Vagina (tissue), 2 donors: ENCODE results near the gene TNK1. TPM values are rescaled to one million over a fixed set of nuclear protein-coding genes. Genes with fewer than 3 reads are reported as not detected.

Experiments used
- DNase-seq, 2 donors: peaks; one replicate each; pipeline ENCODE4 v3.0.0-alpha.2; 2017; ENCODE audit errors: extremely low spot score in 2 of 2
- H3K27ac ChIP-seq: fragments of 200-600 bp; sonication (generic); one replicate; pipeline ENCODE4 v1.5.1; 2019
- H3K27me3 ChIP-seq: fragments of 200-600 bp; sonication (generic); one replicate; pipeline ENCODE4 v1.5.1; 2019
- H3K36me3 ChIP-seq, 2 donors: fragments of 200-600 bp; sonication (generic); one replicate each; pipeline ENCODE4 v1.5.1; 2017 to 2019
- H3K4me1 ChIP-seq: fragments of 200-600 bp; sonication (generic); one replicate; pipeline ENCODE4 v1.5.1; 2019
- H3K4me3 ChIP-seq, 2 donors: fragments of 200-600 bp; sonication (generic); 1 replicate in 1 of 2; 2 replicates in 1 of 2; pipeline ENCODE4 v1.5.1; 2016 to 2019
- H3K9me3 ChIP-seq: fragments of 200-600 bp; sonication (generic); one replicate; pipeline ENCODE4 v1.5.1; 2019
- CTCF ChIP-seq, 3 experiments: fragments of 450-650 bp in 2 of 3; fragments of 200-600 bp in 1 of 3; sonication (generic) in 1 of 3; IDR thresholded peaks; one replicate each; pipeline ENCODE4 v1.5.1; 2017 to 2019; ENCODE audit warnings: antibody characterized with exemption in 3 of 3, mild to moderate bottlenecking in 2 of 3, moderate library complexity in 2 of 3
- POLR2A ChIP-seq, 2 donors: fragments of 450-650 bp; IDR thresholded peaks; one replicate each; pipeline ENCODE4 v1.6.1; 2017; ENCODE audit warnings: antibody characterized with exemption in 2 of 2, mild to moderate bottlenecking in 2 of 2, moderate library complexity in 2 of 2
- POLR2AphosphoS5 ChIP-seq, 2 donors: sonication (generic); formaldehyde crosslinking; IDR thresholded peaks; one replicate each; pipeline ENCODE4 v1.9.0; 2017; ENCODE audit warnings: antibody characterized with exemption in 2 of 2, mild to moderate bottlenecking in 2 of 2, low read depth in 1 of 2; ENCODE audit not compliant: insufficient read depth in 1 of 2
- intact Hi-C: fragments of 100-400 bp; cut with DNase I; formaldehyde crosslinking; loops from one replicate; pipeline ENCODE4 v1.15.1; 2023
- total RNA-seq: library from RNA; depleted of rRNA; stranded (reverse); fragments of >200 nt; gene quantifications from one replicate; pipeline ENCODE4 v1.2.3, GENCODE V29; 2016

TNK1 gene
- total RNA-seq, 1 donor from 2014 or later, result 10.1 TPM

- H3K9me3 ChIP-seq, result no peaks in the 10 kb centered on the region
- intact Hi-C loops, result no loop called here
- DNase-seq, result no peak
- no peaks in the 10 kb centered on the region for H3K27me3 ChIP-seq
- H3K27ac ChIP-seq, result no peak overlapping the region
- H3K4me3 ChIP-seq, result no peak overlapping the region
- TF ChIP-seq POLR2AphosphoS5 (IDR thresholded peaks at IDR 0.05; ENCODE audit: insufficient read depth in 1 of 2, low read depth in 1 of 2), result no peak
- TF ChIP-seq CTCF (IDR thresholded peaks at IDR 0.05), result no peak
- no peak for TF ChIP-seq POLR2A (IDR thresholded peaks at IDR 0.05)
- peaks cover 0 to 4% of the 10 kb centered on the region in 2 donors for H3K36me3 ChIP-seq
- H3K4me1 ChIP-seq, result no peaks in the 10 kb centered on the region
Observed at GRCh38 chr17:7421186-7421585, 40.3 kb downstream of the TNK1 start.

DNA sequence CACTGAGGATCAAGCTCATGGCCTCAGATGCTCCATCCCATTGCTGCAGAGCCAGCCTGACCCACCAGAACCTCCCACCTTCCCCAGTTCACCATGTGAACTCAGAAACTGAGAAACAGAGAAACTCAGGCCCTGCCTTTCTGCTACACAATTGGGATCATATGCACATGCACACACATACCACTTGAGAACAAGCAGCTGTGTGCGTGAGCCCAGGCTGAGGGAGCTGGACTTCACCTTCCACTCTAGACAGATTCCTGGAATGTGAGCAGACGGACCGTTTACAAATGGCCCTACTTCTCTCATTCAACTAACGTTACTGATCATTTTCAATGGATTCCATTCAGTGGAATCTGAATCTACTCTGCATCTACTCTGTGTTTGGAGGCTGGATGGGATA is 42.8 kb downstream of the TNK1 start:
- TF ChIP-seq POLR2AphosphoS5 (IDR thresholded peaks at IDR 0.05; ENCODE audit: insufficient read depth in 1 of 2, low read depth in 1 of 2) (no peak), CTCF (IDR thresholded peaks at IDR 0.05) (no peak), POLR2A (IDR thresholded peaks at IDR 0.05) (no peak)

DNA sequence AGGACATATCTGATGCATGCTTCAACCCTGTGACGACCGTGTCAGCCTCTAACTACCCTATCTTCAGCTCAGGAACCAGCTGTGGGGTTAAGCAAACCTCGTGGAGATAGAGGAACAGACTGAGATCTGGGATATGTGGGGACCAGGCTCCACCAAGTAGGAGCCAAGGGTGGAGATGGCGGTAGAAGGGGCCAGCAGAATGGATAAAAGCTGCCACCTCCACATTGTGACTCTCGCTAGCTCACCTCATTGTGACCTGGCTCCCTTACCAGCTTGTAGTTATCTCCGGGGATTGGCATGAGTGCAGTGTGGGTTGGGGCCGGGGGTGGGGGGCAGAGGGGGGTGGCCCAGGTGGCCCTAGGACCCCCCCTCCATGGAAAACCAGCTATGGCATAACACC is 44.4 kb downstream of the TNK1 start, which contains the start of gene SPEM2:
SPEM2 (plus strand) TSS at position 301 of the 400 bp plus-strand sequence; CDS start at position 374, 73 bp downstream.
- H3K9me3 ChIP-seq, result no peaks in the 10 kb centered on the region
- no peaks in the 10 kb centered on the region for H3K36me3 ChIP-seq
- TF ChIP-seq POLR2AphosphoS5 (IDR thresholded peaks at IDR 0.05; ENCODE audit: insufficient read depth in 1 of 2, low read depth in 1 of 2), result no peak
- no peak for TF ChIP-seq CTCF (IDR thresholded peaks at IDR 0.05)
- no peak for TF ChIP-seq POLR2A (IDR thresholded peaks at IDR 0.05)
- no peak for DNase-seq
- no peaks in the 10 kb centered on the region for H3K4me1 ChIP-seq
- intact Hi-C loops, result no loop called here
- H3K27ac ChIP-seq, result no peak within 1 kb of the TSS
- no peaks in the 10 kb centered on the region for H3K27me3 ChIP-seq
- no peak within 1 kb of the TSS for H3K4me3 ChIP-seq

More for the DNA sequence above, 42.8 kb downstream of the TNK1 start:
- no peaks in the 10 kb centered on the region for H3K9me3 ChIP-seq
- no peak overlapping the region for H3K4me3 ChIP-seq
- H3K27me3 ChIP-seq, result no peaks in the 10 kb centered on the region
- no peaks in the 10 kb centered on the region for H3K36me3 ChIP-seq
- H3K4me1 ChIP-seq, result no peaks in the 10 kb centered on the region
- intact Hi-C loops, result no loop called here
- no peak overlapping the region for H3K27ac ChIP-seq
- DNase-seq, result no peak

DNA sequence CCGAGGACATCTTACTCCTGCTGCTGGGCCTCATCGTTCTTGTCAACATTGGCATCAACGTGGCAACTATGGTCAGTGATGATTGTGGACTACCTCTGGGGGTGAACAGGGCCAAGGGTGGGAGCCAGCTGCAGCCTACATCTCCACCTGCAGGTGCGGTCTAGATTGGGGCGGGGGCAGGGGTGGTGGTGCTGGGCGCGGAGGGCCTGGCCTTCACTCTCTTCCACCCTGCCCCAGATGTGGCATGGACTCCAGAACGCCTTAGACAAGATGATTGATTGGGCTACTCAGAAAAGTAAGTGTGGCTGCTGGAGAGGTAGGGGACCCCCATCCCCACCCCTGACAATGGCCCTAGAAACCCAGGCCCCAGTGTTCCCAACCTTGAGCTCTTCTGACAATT is 44.9 kb downstream of the TNK1 start:
- Histone ChIP-seq H3K27me3 (no peaks in the 10 kb centered on the region), H3K27ac (no peak overlapping the region), H3K9me3 (no peaks in the 10 kb centered on the region), H3K4me3 (no peak overlapping the region), H3K36me3 (no peaks in the 10 kb centered on the region), H3K4me1 (no peaks in the 10 kb centered on the region)
- no peak for DNase-seq
- no peak for TF ChIP-seq POLR2A (IDR thresholded peaks at IDR 0.05)
- TF ChIP-seq POLR2AphosphoS5 (IDR thresholded peaks at IDR 0.05; ENCODE audit: insufficient read depth in 1 of 2, low read depth in 1 of 2), result no peak
- no peak for TF ChIP-seq CTCF (IDR thresholded peaks at IDR 0.05)
- intact Hi-C loops, result no loop called here

GRCh38 chr17:7426203-7426863 is 45.4 kb downstream of the TNK1 start:
- no peak overlapping the region for H3K4me3 ChIP-seq
- TF ChIP-seq CTCF (IDR thresholded peaks at IDR 0.05) (no peak), POLR2A (IDR thresholded peaks at IDR 0.05) (no peak), POLR2AphosphoS5 (IDR thresholded peaks at IDR 0.05; ENCODE audit: insufficient read depth in 1 of 2, low read depth in 1 of 2) (no peak)
- no peaks in the 10 kb centered on the region for H3K27me3 ChIP-seq
- H3K9me3 ChIP-seq, result no peaks in the 10 kb centered on the region
- H3K4me1 ChIP-seq, result no peaks in the 10 kb centered on the region
- no peak overlapping the region for H3K27ac ChIP-seq
- H3K36me3 ChIP-seq, result no peaks in the 10 kb centered on the region
- DNase-seq, result no peak
- intact Hi-C loops, result no loop called here
